SJSA1 (cell line): Measurements from ENCODE around the gene FAM180B. TPM values are rescaled to one million over a fixed set of nuclear protein-coding genes. Genes with fewer than 3 reads are reported as not detected.
"Not testable (repeated sequence)": the region's sequence is repeated elsewhere in the genome, so short reads cannot be mapped to it uniquely, and the experiment has no call there.

ENCODE experiments used
- DNase-seq, 2 experiments: peaks; one replicate each; pipeline ENCODE4 v3.0.0-alpha.2; 2015 to 2020; ENCODE audit warnings: low spot score in 2 of 2, low read depth in 1 of 2
- H3K27ac ChIP-seq: fragments of 250-450 bp; sonication (Bioruptor Pico); 2 replicates; pipeline ENCODE4 v1.5.1; 2020; ENCODE audit warnings: mild to moderate bottlenecking, moderate library complexity
- H3K27me3 ChIP-seq: fragments of 250-450 bp; sonication (Bioruptor Pico); replicated peaks from 2 replicates; pipeline ENCODE4 v1.5.1; 2020; ENCODE audit warnings: mild to moderate bottlenecking, moderate library complexity
- H3K36me3 ChIP-seq: fragments of 250-450 bp; sonication (Bioruptor Pico); 2 replicates; pipeline ENCODE4 v1.5.1; 2020; ENCODE audit warnings: mild to moderate bottlenecking
- H3K4me1 ChIP-seq: fragments of 250-450 bp; sonication (Bioruptor Pico); replicated peaks from 2 replicates; pipeline ENCODE4 v1.6.1; 2021; ENCODE audit warnings: mild to moderate bottlenecking
- H3K4me3 ChIP-seq: fragments of 250-450 bp; sonication (Bioruptor Pico); 2 replicates; pipeline ENCODE4 v1.5.1; 2020; ENCODE audit warnings: mild to moderate bottlenecking
- H3K9me3 ChIP-seq: fragments of 250-450 bp; sonication (Bioruptor Pico); replicated peaks from 2 replicates; pipeline ENCODE4 v1.5.1; 2020; ENCODE audit warnings: mild to moderate bottlenecking
- total RNA-seq: library from RNA; depleted of rRNA; stranded (reverse); fragments of >200 nt; shearing (Covaris generic); gene quantifications from 2 replicates; pipeline ENCODE4 v1.2.3, GENCODE V29; 2014; rRNA removed

FAM180B gene, protein sequence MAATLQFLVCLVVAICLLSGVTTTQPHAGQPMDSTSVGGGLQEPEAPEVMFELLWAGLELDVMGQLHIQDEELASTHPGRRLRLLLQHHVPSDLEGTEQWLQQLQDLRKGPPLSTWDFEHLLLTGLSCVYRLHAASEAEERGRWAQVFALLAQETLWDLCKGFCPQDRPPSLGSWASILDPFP
- not detected in 2 replicates for total RNA-seq

DNA sequence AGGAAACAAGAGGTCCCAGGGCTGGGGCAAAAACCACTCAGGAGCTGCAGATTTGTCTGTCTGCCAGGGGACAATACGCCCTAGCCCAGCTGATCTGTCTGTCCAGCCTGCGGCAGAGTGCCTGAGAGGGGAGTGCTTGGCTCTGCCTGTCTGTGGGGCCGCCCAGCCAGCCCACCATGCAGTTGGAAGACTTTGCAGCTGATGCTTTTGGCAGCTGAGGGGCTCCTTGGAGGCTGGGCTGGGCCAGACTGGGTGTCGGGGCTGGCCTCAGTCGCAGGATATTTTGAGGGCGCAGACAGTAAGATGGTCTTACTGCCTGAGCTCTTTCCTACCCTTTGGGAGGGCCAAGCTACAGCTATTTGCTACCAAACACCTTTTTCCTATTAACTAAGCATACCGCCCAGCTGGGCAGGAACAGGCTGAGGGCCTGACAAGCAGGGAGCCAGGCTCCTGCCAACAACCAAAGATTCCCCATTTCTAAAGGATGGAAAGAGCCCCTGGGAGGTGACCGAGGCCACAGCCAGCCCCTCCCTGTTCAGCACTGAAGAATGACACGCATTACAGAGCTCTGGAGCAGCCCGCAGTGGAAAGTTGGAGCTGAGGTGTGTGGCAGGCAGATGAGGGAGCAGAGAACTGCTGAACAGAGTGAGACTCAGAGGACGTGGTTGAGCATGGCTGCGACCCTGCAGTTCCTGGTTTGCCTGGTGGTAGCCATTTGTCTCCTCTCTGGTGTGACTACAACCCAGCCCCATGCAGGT lies at the start of gene FAM180B:
Gene FAM180B (plus strand): TSS at position 581 of the 758 bp plus-strand sequence. CDS start 91 bp downstream, at position 672.
- Histone ChIP-seq H3K27me3 (no peaks in the 10 kb centered on the region), H3K4me1 (no peaks in the 10 kb centered on the region), H3K9me3 (no peaks in the 10 kb centered on the region), H3K36me3 (peaks cover 37% of the 10 kb centered on the region), H3K4me3 (no peak within 1 kb of the TSS), H3K27ac (no peak within 1 kb of the TSS)
- no peak for DNase-seq

DNA sequence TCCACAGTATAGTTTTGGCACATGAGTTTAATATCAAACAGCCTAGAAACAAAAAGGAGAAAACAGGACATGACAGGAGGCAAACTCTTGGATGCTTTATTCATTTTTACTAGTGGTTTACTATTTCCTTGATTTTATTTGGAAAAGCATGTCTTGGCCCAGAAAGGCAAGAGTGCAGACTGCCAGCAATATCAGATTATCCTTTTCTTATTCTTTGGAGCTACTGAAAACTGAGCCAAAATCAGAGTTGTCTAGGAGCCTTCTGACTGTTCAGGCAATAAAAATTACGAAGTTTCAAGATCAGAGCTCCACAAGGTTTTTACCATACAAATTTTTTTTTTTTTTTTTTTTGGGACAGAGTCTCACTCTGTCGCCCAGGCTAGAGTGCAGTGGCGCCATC lies 49.6 kb upstream of the FAM180B start:
- Histone ChIP-seq H3K9me3 (no peaks in the 10 kb centered on the region), H3K27me3 (no peaks in the 10 kb centered on the region), H3K4me1 (peaks cover 37% of the 10 kb centered on the region), H3K27ac (no peak overlapping the region), H3K36me3 (peaks cover 24% of the 10 kb centered on the region), H3K4me3 (no peak overlapping the region)
- DNase-seq: no peak

- Histone ChIP-seq H3K9me3 (no peaks in the 10 kb centered on the region), H3K27ac (peak overlapping the region; percentile 17), H3K27me3 (no peaks in the 10 kb centered on the region), H3K4me3 (no peak overlapping the region), H3K36me3 (peaks cover 20% of the 10 kb centered on the region), H3K4me1 (peaks cover 37% of the 10 kb centered on the region)
- peak; percentile 51 to 54 for DNase-seq
These were observed 47.5 kb upstream of the FAM180B start for GRCh38 chr11:47538741-47539565.

- Histone ChIP-seq H3K36me3 (peaks cover 23% of the 10 kb centered on the region), H3K27ac (peak overlapping the region; percentile 17), H3K9me3 (no peaks in the 10 kb centered on the region), H3K27me3 (no peaks in the 10 kb centered on the region), H3K4me1 (peaks cover 37% of the 10 kb centered on the region), H3K4me3 (no peak overlapping the region)
- no peak for DNase-seq
These were observed 46.8 kb upstream of the FAM180B start for GRCh38 chr11:47539681-47540039.

GRCh38 chr11:47541070-47541469 lies 45.4 kb upstream of the FAM180B start:
- DNase-seq: no peak
- H3K9me3 ChIP-seq: no peaks in the 10 kb centered on the region
- peaks cover 19% of the 10 kb centered on the region for H3K36me3 ChIP-seq
- H3K27ac ChIP-seq: 0 out of 2 replicates have a peak overlapping the region, but pooled peaks have one; percentile 16
- peaks cover 37% of the 10 kb centered on the region for H3K4me1 ChIP-seq
- no peak overlapping the region for H3K4me3 ChIP-seq
- no peaks in the 10 kb centered on the region for H3K27me3 ChIP-seq

DNA sequence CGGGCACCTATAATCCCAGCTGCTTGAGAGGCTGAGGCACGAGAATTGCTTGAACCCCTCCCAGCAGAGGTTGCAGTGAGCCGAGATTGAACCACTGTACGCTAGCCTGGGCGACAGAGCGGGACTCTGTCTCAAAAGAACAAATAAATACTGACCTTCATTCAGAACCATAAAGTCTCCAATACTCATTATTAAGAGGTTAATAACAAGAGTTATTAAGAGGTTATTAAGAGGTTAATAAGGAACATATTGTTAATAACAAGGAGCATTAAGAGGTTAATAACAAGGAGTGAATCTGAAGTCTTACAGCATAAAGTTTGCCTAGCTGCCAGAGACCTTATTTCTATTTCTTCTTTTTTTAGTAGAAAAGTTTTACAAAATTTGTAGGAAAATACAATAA lies 41.2 kb upstream of the FAM180B start:
- no peak overlapping the region for H3K27ac ChIP-seq
- peaks cover 13% of the 10 kb centered on the region for H3K4me1 ChIP-seq
- DNase-seq: no peak

GRCh38 chr11:47546274-47546673 lies 40.2 kb upstream of the FAM180B start:
- not testable (repeated sequence) for H3K9me3 ChIP-seq, DNase-seq, H3K27ac ChIP-seq, H3K27me3 ChIP-seq, H3K4me3 ChIP-seq, H3K4me1 ChIP-seq
- peaks cover 36% of the 10 kb centered on the region for H3K36me3 ChIP-seq

More for the DNA sequence above, 41.2 kb upstream of the FAM180B start:
- Histone ChIP-seq H3K27me3 (no peaks in the 10 kb centered on the region), H3K4me3 (no peak overlapping the region), H3K36me3 (peaks cover 28% of the 10 kb centered on the region), H3K9me3 (no peaks in the 10 kb centered on the region)

GRCh38 chr11:47550288-47551047 lies 36.0 kb upstream of the FAM180B start:
- no peaks in the 10 kb centered on the region for H3K27me3 ChIP-seq
- H3K4me1 ChIP-seq: peaks cover 10% of the 10 kb centered on the region
- H3K9me3 ChIP-seq: no peaks in the 10 kb centered on the region
- H3K4me3 ChIP-seq: no peak overlapping the region
- peaks cover 40% of the 10 kb centered on the region for H3K36me3 ChIP-seq
- no peak for DNase-seq
- no peak overlapping the region for H3K27ac ChIP-seq

- DNase-seq: no peak
- H3K4me3 ChIP-seq: peak overlapping the region; percentile 68; the same call in 1 of the 2 replicates
- H3K27me3 ChIP-seq: no peaks in the 10 kb centered on the region
- no peak overlapping the region for H3K27ac ChIP-seq
- H3K9me3 ChIP-seq: no peaks in the 10 kb centered on the region
- H3K36me3 ChIP-seq: peaks cover 39% of the 10 kb centered on the region
- H3K4me1 ChIP-seq: peaks cover 10% of the 10 kb centered on the region
These were observed 35.4 kb upstream of the FAM180B start for GRCh38 chr11:47551086-47551485.

DNA sequence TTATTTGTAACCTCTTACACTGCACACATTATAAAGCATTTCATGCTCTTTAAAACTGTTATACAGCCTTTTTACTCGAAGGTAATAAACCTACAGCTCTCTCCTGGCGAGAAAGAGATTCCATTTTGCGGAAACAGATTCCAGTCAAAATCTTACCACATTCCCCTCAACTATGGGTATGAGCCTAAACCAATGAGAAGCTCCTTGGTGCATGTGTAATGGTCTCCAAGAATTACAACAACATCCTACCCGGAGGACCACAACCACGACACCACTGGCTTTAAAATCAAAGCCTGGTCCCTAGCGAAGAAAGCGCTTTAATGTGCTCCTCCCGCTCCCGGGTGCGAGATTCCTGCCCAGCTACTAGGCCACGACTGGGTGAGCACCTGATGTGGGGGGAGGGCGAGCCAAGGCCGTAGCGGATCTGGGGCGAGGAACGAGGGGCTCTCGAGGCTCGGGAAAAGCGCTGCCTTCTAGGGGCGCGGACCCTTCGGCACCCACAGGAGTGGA lies 34.4 kb upstream of the FAM180B start:
- peak in 1 of 2 experiments; percentile 45 for DNase-seq
- Histone ChIP-seq H3K4me1 (peaks cover 10% of the 10 kb centered on the region), H3K9me3 (no peaks in the 10 kb centered on the region), H3K4me3 (peak overlapping the region; percentile 68), H3K27ac (peak overlapping the region; percentile 52), H3K27me3 (no peaks in the 10 kb centered on the region), H3K36me3 (peaks cover 39% of the 10 kb centered on the region)

DNA sequence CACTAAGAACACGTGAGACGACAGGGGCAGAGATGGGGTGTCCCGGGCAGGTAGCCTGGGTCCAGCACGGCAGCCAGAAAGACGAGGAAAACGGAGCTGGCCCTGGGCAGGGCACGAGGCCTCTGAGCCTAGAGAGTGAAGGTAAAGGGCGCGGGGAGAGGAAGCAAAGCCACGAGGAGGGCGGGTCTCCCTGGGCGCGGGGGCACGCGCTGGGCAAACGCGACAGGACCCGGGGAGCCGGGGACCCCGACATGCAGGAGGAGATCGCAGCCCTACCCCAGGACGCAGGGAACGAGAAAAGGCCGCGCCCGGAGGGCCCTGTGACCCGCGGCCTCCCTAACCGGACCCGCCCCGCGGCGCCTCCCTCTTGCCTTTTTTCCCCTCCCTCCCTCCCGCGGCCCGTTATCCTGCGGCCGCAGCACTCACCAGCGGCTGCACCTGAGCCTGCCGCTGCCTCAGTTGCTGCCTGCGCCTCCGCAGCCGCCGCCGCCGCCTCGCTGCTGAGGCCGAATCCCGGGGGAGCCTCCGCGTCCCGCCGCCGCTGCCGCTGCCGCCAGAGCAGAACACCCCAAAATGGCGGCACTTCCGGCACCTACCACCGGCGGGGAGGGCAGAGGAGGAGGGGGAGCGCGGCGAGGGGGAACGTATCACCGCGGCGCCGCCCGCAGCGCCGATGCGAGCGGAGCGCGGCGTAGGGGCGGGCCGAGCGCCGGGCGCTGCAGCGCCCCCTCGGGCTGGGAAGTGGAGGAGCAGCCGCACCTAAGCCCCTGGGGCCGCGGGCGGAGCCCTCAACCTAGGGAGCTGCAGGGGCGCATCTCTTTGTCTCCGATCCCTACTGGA lies 33.7 kb upstream of the FAM180B start, which contains the start of gene CELF1:
Gene CELF1 (minus strand): TSS at position 567 of the 840 bp plus-strand sequence. CDS start 53,609 bp downstream, outside the sequence.
- H3K27ac ChIP-seq: peak within 1 kb of the TSS; percentile 52
- H3K4me1 ChIP-seq: peaks cover 10% of the 10 kb centered on the region
- H3K36me3 ChIP-seq: peaks cover 38% of the 10 kb centered on the region
- no peaks in the 10 kb centered on the region for H3K9me3 ChIP-seq
- peak; percentile 89 to 91 for DNase-seq
- H3K27me3 ChIP-seq: no peaks in the 10 kb centered on the region
- peak within 1 kb of the TSS; percentile 68 for H3K4me3 ChIP-seq

GRCh38 chr11:47553406-47553743 lies 33.1 kb upstream of the FAM180B start:
- peak overlapping the region; percentile 68 for H3K4me3 ChIP-seq
- DNase-seq: no peak

More at GRCh38 chr11:47553406-47553743, 33.1 kb upstream of the FAM180B start:
- Histone ChIP-seq H3K9me3 (no peaks in the 10 kb centered on the region), H3K4me1 (peaks cover 10% of the 10 kb centered on the region), H3K27ac (no peak overlapping the region), H3K36me3 (peaks cover 37% of the 10 kb centered on the region), H3K27me3 (no peaks in the 10 kb centered on the region)
